ENCODE data around the gene DPP9. TPM values are rescaled to one million over a fixed set of nuclear protein-coding genes. Genes with fewer than 3 reads are reported as not detected.

Gene DPP9
- total and polyA plus RNA-seq, 2 donors (not counting 1 experiment from before 2014, with no cell fraction given) = 3.6 to 27.1 TPM

DNA sequence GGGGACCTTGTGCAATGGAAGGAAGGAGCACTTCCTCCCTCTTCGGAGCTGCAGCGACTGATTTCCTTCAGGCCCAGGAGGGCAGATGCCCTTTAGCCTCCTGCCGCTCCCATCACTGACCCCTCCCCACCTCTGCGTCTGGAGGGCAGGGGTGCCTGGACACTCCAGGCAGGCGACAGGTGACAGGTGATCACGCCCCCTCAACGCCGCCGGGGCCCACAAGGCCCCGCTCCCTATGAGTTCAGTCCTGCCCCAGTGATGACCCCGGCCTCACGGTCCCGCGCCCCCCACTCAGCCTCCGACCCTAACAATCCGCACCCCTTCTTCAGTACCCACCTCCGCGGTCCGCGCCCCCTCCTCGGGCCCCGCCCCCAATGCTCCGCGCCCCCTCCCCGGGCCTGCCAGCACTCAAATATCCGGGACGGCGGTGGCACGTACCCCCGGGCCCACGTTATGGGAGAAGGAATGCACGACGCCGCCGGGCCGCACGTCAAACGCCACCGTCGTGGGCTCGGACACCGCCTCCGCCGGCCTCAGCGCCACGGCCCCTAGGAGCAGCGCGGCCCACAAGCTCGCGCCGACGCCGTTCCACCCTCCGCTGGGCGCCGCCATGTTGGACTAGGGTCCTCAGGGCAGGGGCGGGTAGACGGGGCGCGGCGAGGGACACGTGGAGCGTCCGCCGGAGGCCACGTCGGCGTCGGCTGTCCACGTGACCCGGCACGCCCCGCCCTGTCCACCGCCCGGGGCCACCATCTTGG, 53.7 kb downstream of the DPP9 start, which contains the start of gene MYDGF:
TSS of gene MYDGF (minus strand) at position 620 of the 758 bp plus-strand sequence. CDS start at position 612, 8 bp downstream.
- Histone ChIP-seq H3K4me1 (ENCODE audit: control insufficient read depth, extremely low read depth, insufficient read depth, low read length) (peaks cover 6% of the 10 kb centered on the region), H3K4me3 (replicated peaks in 1 of 4; ENCODE audit: control extremely low read depth in 1 of 4, insufficient read depth in 1 of 4, low read depth in 3 of 4, low read length in 4 of 4) (peak within 1 kb of the TSS; percentile 70 to 94 (median 80)), H3K27me3 (ENCODE audit: control insufficient read depth, insufficient read depth, low read length) (no peaks in the 10 kb centered on the region), H3K36me3 (ENCODE audit: control insufficient read depth, insufficient read depth, low read length) (peaks cover 11% of the 10 kb centered on the region), H3K9ac (ENCODE audit: insufficient read depth, low read length) (peak within 1 kb of the TSS; percentile 90), H3K9me3 (ENCODE audit: control insufficient read depth, insufficient read depth, low read depth, low read length) (no peaks in the 10 kb centered on the region), H4K20me1 (ENCODE audit: control insufficient read depth, extremely low read depth, insufficient read depth, low read length) (no peaks in the 10 kb centered on the region), H3K79me2 (ENCODE audit: control insufficient read depth, insufficient read depth, low read length) (peaks cover 19% of the 10 kb centered on the region), H2AFZ (ENCODE audit: low read length) (peak within 1 kb of the TSS; percentile 76), H3K27ac (ENCODE audit: insufficient read depth, low read length) (peak within 1 kb of the TSS; percentile 68), H3K4me2 (ENCODE audit: extremely low read depth, insufficient read depth, low read length) (peak within 1 kb of the TSS; percentile 71)
- TF ChIP-seq, protein P1, sequence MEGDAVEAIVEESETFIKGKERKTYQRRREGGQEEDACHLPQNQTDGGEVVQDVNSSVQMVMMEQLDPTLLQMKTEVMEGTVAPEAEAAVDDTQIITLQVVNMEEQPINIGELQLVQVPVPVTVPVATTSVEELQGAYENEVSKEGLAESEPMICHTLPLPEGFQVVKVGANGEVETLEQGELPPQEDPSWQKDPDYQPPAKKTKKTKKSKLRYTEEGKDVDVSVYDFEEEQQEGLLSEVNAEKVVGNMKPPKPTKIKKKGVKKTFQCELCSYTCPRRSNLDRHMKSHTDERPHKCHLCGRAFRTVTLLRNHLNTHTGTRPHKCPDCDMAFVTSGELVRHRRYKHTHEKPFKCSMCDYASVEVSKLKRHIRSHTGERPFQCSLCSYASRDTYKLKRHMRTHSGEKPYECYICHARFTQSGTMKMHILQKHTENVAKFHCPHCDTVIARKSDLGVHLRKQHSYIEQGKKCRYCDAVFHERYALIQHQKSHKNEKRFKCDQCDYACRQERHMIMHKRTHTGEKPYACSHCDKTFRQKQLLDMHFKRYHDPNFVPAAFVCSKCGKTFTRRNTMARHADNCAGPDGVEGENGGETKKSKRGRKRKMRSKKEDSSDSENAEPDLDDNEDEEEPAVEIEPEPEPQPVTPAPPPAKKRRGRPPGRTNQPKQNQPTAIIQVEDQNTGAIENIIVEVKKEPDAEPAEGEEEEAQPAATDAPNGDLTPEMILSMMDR (conservative IDR thresholded peaks at IDR 0.05 in 1 of 2, IDR thresholded peaks at IDR 0.05 in 1 of 2; ENCODE audit: low read depth in 1 of 2, low read length in 2 of 2) = no peak
- peak; percentile 84 to 89 for DNase-seq (ENCODE audit: low read depth in 2 of 2)

DNA sequence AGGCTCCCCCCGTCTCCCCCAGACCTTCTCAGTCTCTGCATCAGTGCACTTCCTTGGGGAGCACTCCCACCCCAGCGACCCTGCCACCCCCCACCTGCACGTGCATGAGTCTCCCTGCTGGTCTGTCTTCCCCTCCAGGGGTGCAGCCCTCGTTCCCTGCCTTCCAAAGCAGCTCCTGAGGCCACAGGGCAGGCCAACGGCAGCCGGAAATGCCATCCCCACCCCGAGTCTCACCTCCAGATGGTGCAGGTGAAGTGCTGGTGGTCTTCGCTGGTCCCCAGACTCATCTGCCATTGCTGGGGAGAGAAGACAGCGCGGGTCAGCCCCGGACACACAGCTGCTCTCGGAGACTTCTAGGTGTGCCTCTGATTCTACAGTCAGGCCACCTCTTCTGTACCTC, 59.0 kb downstream of the DPP9 start:
- TF ChIP-seq, protein P1 (conservative IDR thresholded peaks at IDR 0.05 in 1 of 2, IDR thresholded peaks at IDR 0.05 in 1 of 2; ENCODE audit: low read depth in 1 of 2, low read length in 2 of 2) = no peak
- TF ChIP-seq EZH2 (IDR thresholded peaks at IDR 0.05; ENCODE audit: low read length, missing control alignments) = no peak
- Histone ChIP-seq H2AFZ (ENCODE audit: low read length) (no peak overlapping the region), H3K9me3 (ENCODE audit: control insufficient read depth, insufficient read depth, low read depth, low read length) (no peaks in the 10 kb centered on the region), H3K4me1 (ENCODE audit: control insufficient read depth, extremely low read depth, insufficient read depth, low read length) (peaks cover 4% of the 10 kb centered on the region), H3K36me3 (ENCODE audit: control insufficient read depth, insufficient read depth, low read length) (peaks cover 27% of the 10 kb centered on the region), H3K9ac (ENCODE audit: insufficient read depth, low read length) (no peak overlapping the region), H3K27me3 (ENCODE audit: control insufficient read depth, insufficient read depth, low read length) (no peaks in the 10 kb centered on the region), H3K4me3 (replicated peaks in 1 of 4; ENCODE audit: control extremely low read depth in 1 of 4, insufficient read depth in 1 of 4, low read depth in 3 of 4, low read length in 4 of 4) (no peak overlapping the region), H4K20me1 (ENCODE audit: control insufficient read depth, extremely low read depth, insufficient read depth, low read length) (no peaks in the 10 kb centered on the region), H3K27ac (ENCODE audit: insufficient read depth, low read length) (no peak overlapping the region), H3K4me2 (ENCODE audit: extremely low read depth, insufficient read depth, low read length) (no peak overlapping the region), H3K79me2 (ENCODE audit: control insufficient read depth, insufficient read depth, low read length) (peaks cover 18% of the 10 kb centered on the region)
- no peak for DNase-seq (ENCODE audit: low read depth in 2 of 2)

DNA sequence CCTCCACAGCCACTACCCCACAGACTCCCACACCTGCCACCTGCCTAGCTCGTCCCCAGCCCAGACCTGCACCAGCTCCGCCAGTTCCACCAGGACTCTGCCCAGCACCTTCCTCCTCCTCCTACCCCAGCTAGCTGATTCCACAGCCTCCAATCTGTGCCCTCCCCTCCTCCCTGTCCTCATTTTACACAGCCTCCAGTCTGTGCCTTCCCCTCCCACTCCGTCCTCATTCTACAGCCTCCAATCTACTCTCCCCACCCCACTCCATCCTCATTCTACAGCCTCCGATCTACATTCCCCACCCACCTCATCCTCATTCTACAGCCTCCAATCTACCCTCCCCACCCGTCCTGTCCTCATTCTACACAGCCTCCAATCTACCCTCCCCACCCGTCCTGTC, 60.8 kb downstream of the DPP9 start:
- TF ChIP-seq EZH2 (IDR thresholded peaks at IDR 0.05; ENCODE audit: low read length, missing control alignments) = no peak
- TF ChIP-seq, protein P1 (conservative IDR thresholded peaks at IDR 0.05 in 1 of 2, IDR thresholded peaks at IDR 0.05 in 1 of 2; ENCODE audit: low read depth in 1 of 2, low read length in 2 of 2) = no peak
- Histone ChIP-seq H3K4me3 (replicated peaks in 1 of 4; ENCODE audit: control extremely low read depth in 1 of 4, insufficient read depth in 1 of 4, low read depth in 3 of 4, low read length in 4 of 4) (no peak overlapping the region), H3K9ac (ENCODE audit: insufficient read depth, low read length) (no peak overlapping the region), H3K9me3 (ENCODE audit: control insufficient read depth, insufficient read depth, low read depth, low read length) (no peaks in the 10 kb centered on the region), H2AFZ (ENCODE audit: low read length) (no peak overlapping the region), H3K27ac (ENCODE audit: insufficient read depth, low read length) (no peak overlapping the region), H4K20me1 (ENCODE audit: control insufficient read depth, extremely low read depth, insufficient read depth, low read length) (no peaks in the 10 kb centered on the region), H3K79me2 (ENCODE audit: control insufficient read depth, insufficient read depth, low read length) (peaks cover 1% of the 10 kb centered on the region), H3K36me3 (ENCODE audit: control insufficient read depth, insufficient read depth, low read length) (peaks cover 29% of the 10 kb centered on the region), H3K27me3 (ENCODE audit: control insufficient read depth, insufficient read depth, low read length) (no peaks in the 10 kb centered on the region), H3K4me1 (ENCODE audit: control insufficient read depth, extremely low read depth, insufficient read depth, low read length) (no peaks in the 10 kb centered on the region), H3K4me2 (ENCODE audit: extremely low read depth, insufficient read depth, low read length) (no peak overlapping the region)
- no peak for DNase-seq (ENCODE audit: low read depth in 2 of 2)
